Calu3 (cell line): ENCODE data around the gene HIVEP2. TPM values are rescaled to one million over a fixed set of nuclear protein-coding genes. Genes with fewer than 3 reads are reported as not detected.

Experiments used
- BruUV-seq: library from RNA; stranded (reverse); fragments of 400-500 nt; replicated peaks from 2 replicates; lab custom pipeline; 2021; lab: Mats Ljungman, UMichigan
- CTCF ChIA-PET: fragments of 300-600 bp; sonication (Branson Sonifier 250); formaldehyde crosslinking; loops from one replicate; lab custom pipeline; 2022; ENCODE audit warnings: antibody characterized with exemption; lab: Charles Lee
- DNase-seq: peaks from one replicate; pipeline ENCODE4 v3.0.0; 2022
- H3K27ac Mint-ChIP-seq: one replicate; pipeline ENCODE4 v1.8.0; 2022; ENCODE audit warnings: mixed read lengths; ENCODE audit not compliant: unreplicated experiment
- H3K27me3 Mint-ChIP-seq: one replicate; pipeline ENCODE4 v1.8.0; 2022; ENCODE audit warnings: mixed read lengths; ENCODE audit not compliant: unreplicated experiment
- H3K36me3 Mint-ChIP-seq: one replicate; pipeline ENCODE4 v1.8.0; 2022; ENCODE audit warnings: mild to moderate bottlenecking, moderate library complexity, mixed read lengths; ENCODE audit not compliant: insufficient read depth, unreplicated experiment
- H3K4me1 Mint-ChIP-seq: one replicate; pipeline ENCODE4 v1.8.0; 2022; ENCODE audit warnings: mild to moderate bottlenecking, low read depth, mixed read lengths; ENCODE audit not compliant: unreplicated experiment
- H3K4me3 Mint-ChIP-seq: one replicate; pipeline ENCODE4 v1.8.0; 2022; ENCODE audit warnings: mild to moderate bottlenecking, low read depth, moderate library complexity, mixed read lengths; ENCODE audit not compliant: unreplicated experiment
- H3K9me3 Mint-ChIP-seq: one replicate; pipeline ENCODE4 v1.8.0; 2022; ENCODE audit warnings: low read depth, mixed read lengths; ENCODE audit not compliant: unreplicated experiment
- intact Hi-C: fragments of 100-400 bp; cut with micrococcal nuclease; formaldehyde crosslinking; loops from one replicate; pipeline ENCODE4 v1.10.0; 2022; ENCODE audit not compliant: unreplicated experiment
- total RNA-seq: library from RNA; stranded (reverse); gene quantifications from 2 replicates; pipeline ENCODE4 v1.2.3, GENCODE V29; 2022
- TF ChIP-seq, protein P1 (sequence below): fragments of 200-600 bp; IDR thresholded peaks from one replicate; pipeline ENCODE4 v1.8.0; 2022; ENCODE audit warnings: antibody characterized with exemption; ENCODE audit not compliant: unreplicated experiment

HIVEP2 gene
- total RNA-seq, 1 experiment from 2014 or later = 18.4 TPM

DNA sequence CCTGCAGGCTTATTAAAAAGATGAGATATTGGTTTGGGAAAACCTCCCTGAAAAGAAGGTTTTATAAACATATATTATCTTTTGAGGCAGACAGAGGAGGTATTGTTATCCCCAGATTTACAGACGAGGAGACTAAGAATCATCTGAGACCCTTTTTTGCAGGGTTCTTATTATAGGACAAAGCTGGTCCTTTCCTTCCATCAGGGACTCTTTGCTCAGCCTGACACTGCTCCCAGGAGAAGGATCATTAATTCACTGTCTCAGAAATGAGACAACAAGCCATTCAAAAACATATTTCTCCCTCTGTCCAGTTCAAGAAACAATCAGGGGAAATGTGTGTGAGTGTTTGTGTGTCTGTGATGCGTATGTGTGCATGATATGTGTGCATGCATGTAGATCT, 33.5 kb downstream of the HIVEP2 start:
- Mint-ChIP-seq H3K9me3 (peaks cover 2% of the 10 kb centered on the region), H3K36me3 (no peaks in the 10 kb centered on the region), H3K4me3 (no peak overlapping the region), H3K27me3 (no peaks in the 10 kb centered on the region), H3K27ac (no peak overlapping the region), H3K4me1 (peaks cover 7% of the 10 kb centered on the region)
- intact Hi-C loops = no loop called here
- TF ChIP-seq, protein P1, sequence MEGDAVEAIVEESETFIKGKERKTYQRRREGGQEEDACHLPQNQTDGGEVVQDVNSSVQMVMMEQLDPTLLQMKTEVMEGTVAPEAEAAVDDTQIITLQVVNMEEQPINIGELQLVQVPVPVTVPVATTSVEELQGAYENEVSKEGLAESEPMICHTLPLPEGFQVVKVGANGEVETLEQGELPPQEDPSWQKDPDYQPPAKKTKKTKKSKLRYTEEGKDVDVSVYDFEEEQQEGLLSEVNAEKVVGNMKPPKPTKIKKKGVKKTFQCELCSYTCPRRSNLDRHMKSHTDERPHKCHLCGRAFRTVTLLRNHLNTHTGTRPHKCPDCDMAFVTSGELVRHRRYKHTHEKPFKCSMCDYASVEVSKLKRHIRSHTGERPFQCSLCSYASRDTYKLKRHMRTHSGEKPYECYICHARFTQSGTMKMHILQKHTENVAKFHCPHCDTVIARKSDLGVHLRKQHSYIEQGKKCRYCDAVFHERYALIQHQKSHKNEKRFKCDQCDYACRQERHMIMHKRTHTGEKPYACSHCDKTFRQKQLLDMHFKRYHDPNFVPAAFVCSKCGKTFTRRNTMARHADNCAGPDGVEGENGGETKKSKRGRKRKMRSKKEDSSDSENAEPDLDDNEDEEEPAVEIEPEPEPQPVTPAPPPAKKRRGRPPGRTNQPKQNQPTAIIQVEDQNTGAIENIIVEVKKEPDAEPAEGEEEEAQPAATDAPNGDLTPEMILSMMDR = no peak
- no peak for DNase-seq
- CTCF ChIA-PET = no interaction called here
- no TSS peak for BruUV-seq

DNA sequence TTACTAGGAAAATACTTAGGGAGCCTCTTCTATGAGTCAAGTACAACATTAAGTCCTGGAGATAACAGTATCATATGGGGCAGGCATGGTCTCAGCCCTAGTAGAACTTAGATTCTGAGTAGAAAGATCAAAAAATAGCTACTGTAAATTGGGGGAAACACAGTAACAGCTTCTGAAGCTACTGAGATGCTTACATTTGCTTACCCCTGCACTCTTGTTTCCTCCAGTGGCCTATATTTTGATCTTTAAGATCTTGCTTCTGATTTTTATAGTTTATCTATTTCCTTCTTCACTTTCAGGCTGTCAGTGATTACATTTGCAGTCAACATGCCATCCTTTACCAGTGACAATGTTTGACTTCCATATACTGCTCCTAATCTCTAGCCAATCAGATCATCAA, 35.3 kb downstream of the HIVEP2 start:
- BruUV-seq = no TSS peak
- H3K4me1 Mint-ChIP-seq = peaks cover 1% of the 10 kb centered on the region
- peaks cover 2% of the 10 kb centered on the region for H3K9me3 Mint-ChIP-seq
- no peaks in the 10 kb centered on the region for H3K36me3 Mint-ChIP-seq
- no peaks in the 10 kb centered on the region for H3K27me3 Mint-ChIP-seq
- TF ChIP-seq, protein P1 = no peak
- H3K4me3 Mint-ChIP-seq = no peak overlapping the region
- intact Hi-C loops = no loop called here
- CTCF ChIA-PET = no interaction called here
- no peak overlapping the region for H3K27ac Mint-ChIP-seq
- DNase-seq = no peak

DNA sequence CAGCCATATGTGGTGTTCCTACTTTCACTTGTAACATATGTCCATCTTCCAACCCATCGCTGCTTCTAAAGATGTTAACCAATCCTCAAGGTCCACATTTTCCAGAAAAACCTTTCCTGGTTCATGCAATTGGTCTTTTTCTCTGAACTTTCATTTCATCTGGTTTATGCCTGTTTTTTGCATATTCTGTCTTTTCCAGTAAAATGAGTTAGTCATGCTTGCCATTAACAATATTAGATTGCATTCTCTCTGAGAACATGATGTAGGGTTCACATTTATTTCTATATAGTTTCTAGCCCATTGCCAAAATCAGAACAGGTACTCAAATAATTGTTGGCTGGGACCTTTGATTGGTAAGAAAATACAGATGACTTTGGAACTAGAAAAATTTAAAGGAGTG, 36.7 kb downstream of the HIVEP2 start:
- H3K4me3 Mint-ChIP-seq = no peak overlapping the region
- DNase-seq = no peak
- no TSS peak for BruUV-seq
- no peak overlapping the region for H3K27ac Mint-ChIP-seq
- intact Hi-C loops = no loop called here
- H3K4me1 Mint-ChIP-seq = no peaks in the 10 kb centered on the region
- no peaks in the 10 kb centered on the region for H3K27me3 Mint-ChIP-seq
- CTCF ChIA-PET = no interaction called here
- H3K36me3 Mint-ChIP-seq = no peaks in the 10 kb centered on the region
- peaks cover 2% of the 10 kb centered on the region for H3K9me3 Mint-ChIP-seq
- TF ChIP-seq, protein P1 = no peak

DNA sequence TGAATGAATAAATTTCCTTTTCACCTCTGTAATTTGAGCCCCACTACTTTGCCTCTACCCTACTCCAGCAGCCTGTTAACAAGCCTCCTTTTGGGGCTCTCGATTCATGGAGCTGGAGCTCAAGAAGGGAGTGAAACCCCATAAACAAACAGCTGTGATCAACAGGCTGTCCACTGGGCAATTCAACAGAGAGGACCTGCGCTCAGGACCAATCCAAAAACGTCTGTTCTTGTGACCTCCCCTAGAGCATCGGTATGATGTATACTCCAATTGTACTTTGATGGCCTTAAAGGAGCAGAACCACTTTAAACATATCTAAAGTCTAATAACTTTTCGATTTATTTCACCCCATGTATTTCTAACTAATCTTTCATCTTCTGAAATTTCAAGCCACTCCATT, 37.4 kb downstream of the HIVEP2 start:
- Mint-ChIP-seq H3K27ac (no peak overlapping the region), H3K4me3 (no peak overlapping the region), H3K27me3 (no peaks in the 10 kb centered on the region), H3K36me3 (peaks cover 4% of the 10 kb centered on the region), H3K9me3 (peaks cover 2% of the 10 kb centered on the region), H3K4me1 (no peaks in the 10 kb centered on the region)
- no TSS peak for BruUV-seq
- no peak for DNase-seq
- TF ChIP-seq, protein P1 = no peak
- CTCF ChIA-PET = no interaction called here
- intact Hi-C loops = no loop called here
